ENCODE results near the gene DCPS. TPM values are rescaled to one million over a fixed set of nuclear protein-coding genes. Genes with fewer than 3 reads are reported as not detected.

DCPS gene
- total and polyA plus RNA-seq, 7 experiments from 2014 or later, result 11.0 to 39.2 (median 17.9) TPM

Other genes with a start within 250 kb of the DCPS start
- gene CDON, start 241.2 kb upstream of the DCPS start, total RNA-seq, result 1 to 10 TPM; 1.5 to 4.8 (median 2.3) TPM
- under 1 TPM; 0.24 to 0.69 TPM for gene CDON, start 241.2 kb upstream of the DCPS start, polyA plus RNA-seq
- 10 to 100 TPM; 30.1 to 49.6 (median 43.8) TPM for gene RPUSD4, start 92.4 kb upstream of the DCPS start, total RNA-seq
- 10 to 100 TPM; 15.4 to 25.8 TPM for gene RPUSD4, start 92.4 kb upstream of the DCPS start, polyA plus RNA-seq
- 10 to 100 TPM in 3 of 5 experiments, 1 to 10 TPM in 2; 4.0 to 10.9 (median 10.5) TPM for gene FAM118B, start 92.3 kb upstream of the DCPS start, total RNA-seq
- gene FAM118B, start 92.3 kb upstream of the DCPS start, polyA plus RNA-seq, result 10 to 100 TPM; 12.2 to 14.7 TPM
- 100 to 1,000 TPM; 141 to 179 (median 150) TPM for gene SRPRA, start 35.2 kb upstream of the DCPS start, total RNA-seq
- 100 to 1,000 TPM in 1 of 2 donors, 10 to 100 TPM in 1; 81.6 to 144 TPM for gene SRPRA, start 35.2 kb upstream of the DCPS start, polyA plus RNA-seq
- 10 to 100 TPM; 27.5 to 42.7 (median 35.5) TPM for gene FOXRED1, start 34.9 kb upstream of the DCPS start, total RNA-seq
- gene FOXRED1, start 34.9 kb upstream of the DCPS start, polyA plus RNA-seq, result 10 to 100 TPM; 20.4 to 26.1 TPM
- gene TIRAP, start 21.0 kb upstream of the DCPS start, total RNA-seq, result 10 to 100 TPM; 12.9 to 21.5 (median 17.9) TPM
- gene TIRAP, start 21.0 kb upstream of the DCPS start, polyA plus RNA-seq, result 10 to 100 TPM in 1 of 2 donors, 1 to 10 TPM in 1; 9.6 to 15.3 TPM
- 10 to 100 TPM in 1 of 5 experiments, 1 to 10 TPM in 4; 2.7 to 13.4 (median 4.7) TPM for gene ST3GAL4, start 51.6 kb downstream of the DCPS start, total RNA-seq
- 1 to 10 TPM; 4.0 to 4.1 TPM for gene ST3GAL4, start 51.6 kb downstream of the DCPS start, polyA plus RNA-seq

Measured in naive thymus-derived CD4-positive, alpha-beta T cell (primary cell).